Fibroblast of skin of left quadriceps (primary cell): Measurements from ENCODE around the gene PARD3B.

Source experiments
- DNase-seq, 2 experiments: peaks; one replicate each; pipeline ENCODE4 v3.0.0-alpha.2; 2013; ENCODE audit warnings: low read depth in 2 of 2

The PARD3B gene

DNA sequence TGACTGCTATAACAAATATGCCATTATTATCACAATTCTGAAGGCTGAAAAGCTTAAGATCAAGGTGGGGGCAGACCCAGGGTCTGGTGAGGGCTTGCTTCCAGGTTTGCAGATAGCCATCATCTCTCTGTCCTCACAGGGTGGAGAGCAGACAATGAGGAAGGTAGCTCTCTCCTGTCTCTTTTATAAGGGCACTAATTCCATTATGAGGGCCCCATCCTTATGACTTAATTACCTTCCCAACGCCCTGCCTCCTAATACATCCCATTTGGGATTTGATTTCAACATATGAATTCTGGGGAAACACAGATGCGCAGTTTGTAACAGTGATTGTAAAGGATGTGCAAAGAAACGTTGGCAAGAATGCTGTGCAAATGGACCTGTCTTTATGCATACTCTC, 44.8 kb downstream of the PARD3B start:
- DNase-seq: no peak

DNA sequence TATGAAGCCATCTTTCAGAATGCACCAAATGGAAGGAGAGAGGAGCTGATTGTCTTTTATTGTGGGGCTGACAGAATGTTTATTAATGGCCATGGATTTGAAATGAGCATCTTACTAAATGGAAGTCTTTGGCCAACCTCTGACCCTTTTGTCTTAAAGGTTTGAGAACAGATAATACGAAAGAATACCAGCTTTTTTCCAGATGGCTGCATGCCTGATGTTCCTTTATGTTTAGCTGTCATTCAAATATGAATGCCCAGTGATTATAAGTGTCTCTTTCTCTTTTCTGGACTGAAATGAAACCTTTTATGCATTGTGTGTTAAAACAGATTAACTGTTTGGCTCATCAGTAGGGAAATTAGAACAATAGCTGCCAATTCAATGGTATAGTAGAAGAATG, 46.0 kb downstream of the PARD3B start:
- no peak for DNase-seq

DNA sequence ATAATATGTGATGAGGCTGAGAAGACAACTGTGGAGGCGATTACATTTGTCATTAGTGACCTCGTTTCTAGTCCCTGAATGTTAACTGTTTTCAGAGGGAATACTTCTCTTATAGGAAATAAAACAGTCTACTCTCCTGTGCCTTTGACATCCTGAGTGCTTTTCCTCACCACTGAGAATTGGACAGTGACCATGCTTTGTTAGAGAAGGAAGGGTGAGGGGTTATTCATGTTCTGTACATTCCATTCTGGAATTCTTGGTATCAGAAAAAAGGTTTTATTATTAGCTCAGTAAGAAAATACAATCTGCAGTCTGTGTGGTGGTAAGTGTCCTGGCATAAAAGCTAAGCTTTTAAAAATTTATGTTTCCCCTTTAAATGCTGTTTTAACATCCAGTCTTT, 58.8 kb downstream of the PARD3B start:
- peak; percentile 3 to 6 for DNase-seq

DNA sequence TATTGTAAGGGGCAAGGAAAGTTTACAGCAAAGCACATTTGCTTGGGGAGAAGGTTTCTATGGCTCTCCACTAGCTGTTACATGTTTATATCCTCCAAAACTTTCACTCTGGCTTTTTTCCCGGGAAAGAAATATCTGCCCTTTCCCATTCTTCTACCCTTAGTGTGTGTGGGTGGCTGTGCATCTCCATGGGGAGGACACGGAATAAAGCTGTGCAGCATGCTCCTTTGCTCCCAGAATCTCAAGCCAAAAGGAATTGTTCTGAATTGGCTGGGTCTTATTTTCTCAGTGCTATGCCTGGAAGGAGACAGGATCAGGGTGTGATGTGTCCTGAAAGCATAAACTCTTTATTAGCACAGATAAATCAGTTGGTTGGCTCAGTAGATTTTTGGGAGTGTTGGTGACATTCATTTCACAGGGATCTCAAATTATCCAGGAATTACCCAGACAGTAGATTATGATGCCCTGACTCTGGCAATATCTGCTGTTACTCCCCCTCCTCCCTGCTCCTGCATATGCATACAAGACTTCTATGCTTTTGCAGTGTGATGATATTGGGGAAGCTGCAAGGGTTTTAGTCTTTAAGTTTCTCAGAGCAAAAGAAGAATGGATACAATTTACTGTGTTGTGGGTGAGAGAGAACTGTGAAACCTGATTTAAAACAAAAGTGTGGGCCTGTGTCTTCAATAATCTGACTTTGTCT, 63.1 kb downstream of the PARD3B start:
- peak in 1 of 2 experiments; percentile 10 for DNase-seq

DNA sequence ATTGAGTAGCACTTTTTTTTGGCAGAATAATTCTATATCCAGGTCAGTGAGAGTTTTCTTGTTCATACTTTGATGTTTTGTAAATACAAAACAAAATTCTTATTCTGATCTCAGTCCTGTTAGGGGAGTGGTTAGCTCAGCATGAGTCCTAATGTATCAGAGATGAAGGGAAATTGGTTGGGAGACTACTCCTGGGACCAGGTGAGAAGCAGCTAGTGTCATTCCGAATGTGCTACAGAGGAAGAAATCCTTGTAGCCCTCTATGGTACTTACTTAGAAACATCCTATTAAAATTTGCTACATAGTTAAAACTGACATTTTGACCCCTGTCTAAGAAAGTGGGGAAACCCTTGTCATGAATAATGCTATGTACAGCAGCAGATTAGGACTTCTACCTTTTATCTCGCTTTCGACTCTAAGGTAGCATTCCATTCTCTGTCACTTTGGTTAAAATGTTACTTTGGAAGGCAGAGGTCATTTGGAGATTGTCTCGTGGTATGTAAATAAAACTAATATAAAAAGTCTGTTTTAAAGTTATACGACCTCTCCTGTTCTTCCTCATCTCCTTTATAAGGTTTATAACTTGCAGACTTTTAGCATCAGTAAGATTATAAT, 65.8 kb downstream of the PARD3B start:
- no peak for DNase-seq

DNA sequence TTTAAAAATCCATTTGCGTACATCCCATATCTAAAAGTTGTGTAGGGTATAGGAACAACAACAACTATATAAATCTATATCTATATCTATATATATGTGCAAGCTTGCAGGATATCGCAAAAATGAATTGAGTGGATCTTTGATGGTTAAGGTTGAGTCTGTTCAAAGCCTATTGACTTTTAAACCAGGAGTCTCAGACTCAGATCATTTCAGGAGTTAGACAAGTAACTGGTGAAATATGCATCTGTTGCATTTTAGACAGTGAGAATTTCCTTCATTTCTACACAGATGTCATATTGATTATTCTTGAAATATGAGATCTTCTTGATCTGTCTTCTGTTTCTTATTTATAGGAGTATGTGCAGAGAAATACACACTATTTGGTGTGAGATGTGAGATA, 66.5 kb downstream of the PARD3B start:
- DNase-seq: no peak

DNA sequence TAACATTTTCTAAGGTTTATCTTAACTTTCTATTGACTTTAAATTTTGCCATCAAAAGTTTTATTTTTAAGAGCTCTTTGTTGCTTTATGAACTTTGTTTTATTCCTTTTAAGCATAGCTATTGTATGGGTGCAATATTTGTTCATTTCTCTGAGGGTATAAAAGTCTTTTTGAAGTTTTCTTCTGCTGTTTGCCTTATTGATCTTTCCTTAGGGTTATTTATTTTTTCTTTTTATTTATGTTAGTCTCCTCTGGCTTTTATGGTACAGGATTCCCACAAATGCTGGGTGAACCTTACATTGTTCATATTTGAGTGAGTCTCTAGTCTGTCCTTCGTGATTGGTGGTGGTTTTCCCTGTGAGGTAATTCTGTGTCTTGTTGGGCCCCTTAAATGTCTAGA, 68.4 kb downstream of the PARD3B start:
- no peak for DNase-seq

- no peak for DNase-seq
Observed at GRCh38 chr2:204615456-204615855, 70.2 kb downstream of the PARD3B start.

GRCh38 chr2:204625135-204625534, 79.9 kb downstream of the PARD3B start:
- DNase-seq: no peak

DNA sequence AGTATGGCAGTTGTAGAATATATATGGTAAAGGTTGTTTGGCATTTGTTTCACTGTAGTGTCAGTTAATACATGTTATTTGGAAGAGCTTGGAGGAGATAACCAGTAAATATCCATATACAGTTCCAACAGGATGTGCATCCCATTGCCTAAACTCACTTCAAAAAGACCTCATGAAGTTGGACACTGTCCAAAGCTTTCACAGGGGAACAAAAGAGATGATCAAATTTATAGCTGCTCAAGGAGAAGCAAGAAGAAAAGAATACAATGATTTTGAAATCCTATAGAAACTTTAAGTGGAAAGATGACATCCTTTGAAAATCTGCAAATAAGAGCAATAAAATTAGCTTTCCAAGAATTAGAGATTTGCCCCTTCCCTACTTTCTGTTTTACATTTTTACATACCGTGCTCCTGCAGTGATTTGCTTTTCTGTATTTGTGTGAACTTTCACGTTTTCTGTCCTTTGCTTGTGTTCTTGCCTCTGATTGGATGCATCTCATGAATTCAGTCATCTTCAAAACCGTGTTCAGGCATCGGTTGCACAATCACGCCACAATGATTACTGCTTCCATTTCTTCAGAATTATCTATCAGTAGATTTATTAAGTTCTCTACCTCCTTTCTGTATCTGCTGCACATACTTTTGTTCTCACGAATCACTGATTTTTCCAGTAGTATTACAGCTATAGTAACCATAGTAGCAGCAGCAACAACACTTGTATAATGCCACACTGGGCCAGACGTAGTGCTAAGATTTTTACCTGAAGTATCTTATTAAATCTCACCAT, 83.8 kb downstream of the PARD3B start:
- no peak for DNase-seq

DNA sequence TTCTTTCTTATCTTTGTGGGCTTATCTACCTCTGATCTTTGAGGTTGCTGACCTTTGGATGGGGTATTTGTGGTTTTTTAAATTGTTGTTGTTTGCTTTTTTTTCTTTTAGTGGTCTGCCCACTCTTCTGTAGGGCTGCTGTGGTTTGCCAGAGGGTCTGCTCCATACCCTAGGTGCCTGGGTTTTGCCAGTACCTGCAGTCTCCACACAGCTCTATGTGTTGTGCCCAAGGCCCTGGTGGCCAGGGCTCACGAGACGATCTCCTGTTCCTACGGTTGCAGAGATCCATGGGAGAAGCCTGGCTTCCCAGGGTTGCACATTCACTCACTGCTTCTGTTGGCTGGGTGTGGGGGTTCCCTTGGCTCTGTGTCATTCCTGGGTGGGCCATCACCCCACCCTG, 87.1 kb downstream of the PARD3B start:
- no peak for DNase-seq

DNA sequence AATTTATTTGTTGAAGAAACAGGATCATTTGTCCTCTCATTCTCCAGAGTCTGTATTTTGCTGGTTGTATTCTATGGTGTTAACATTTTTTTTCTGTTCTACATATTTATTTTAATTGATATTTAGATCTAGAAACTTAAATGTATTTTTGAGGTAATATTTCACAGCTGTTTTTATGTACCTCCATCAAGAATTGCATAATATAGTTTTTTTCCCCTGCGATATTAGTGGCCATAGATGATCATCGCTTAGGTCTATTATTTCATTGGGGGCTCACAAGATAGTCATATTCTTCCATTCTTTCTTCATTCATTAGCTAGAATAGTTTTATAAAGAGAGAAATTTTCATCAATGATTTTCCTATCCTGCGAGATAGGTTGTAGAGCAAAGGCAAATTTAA, 89.3 kb downstream of the PARD3B start:
- no peak for DNase-seq

GRCh38 chr2:204635478-204635877, 90.2 kb downstream of the PARD3B start:
- no peak for DNase-seq

GRCh38 chr2:204638471-204639194, 93.4 kb downstream of the PARD3B start:
- DNase-seq: no peak

- no peak for DNase-seq
Observed at GRCh38 chr2:204643326-204643725, 98.1 kb downstream of the PARD3B start.

DNA sequence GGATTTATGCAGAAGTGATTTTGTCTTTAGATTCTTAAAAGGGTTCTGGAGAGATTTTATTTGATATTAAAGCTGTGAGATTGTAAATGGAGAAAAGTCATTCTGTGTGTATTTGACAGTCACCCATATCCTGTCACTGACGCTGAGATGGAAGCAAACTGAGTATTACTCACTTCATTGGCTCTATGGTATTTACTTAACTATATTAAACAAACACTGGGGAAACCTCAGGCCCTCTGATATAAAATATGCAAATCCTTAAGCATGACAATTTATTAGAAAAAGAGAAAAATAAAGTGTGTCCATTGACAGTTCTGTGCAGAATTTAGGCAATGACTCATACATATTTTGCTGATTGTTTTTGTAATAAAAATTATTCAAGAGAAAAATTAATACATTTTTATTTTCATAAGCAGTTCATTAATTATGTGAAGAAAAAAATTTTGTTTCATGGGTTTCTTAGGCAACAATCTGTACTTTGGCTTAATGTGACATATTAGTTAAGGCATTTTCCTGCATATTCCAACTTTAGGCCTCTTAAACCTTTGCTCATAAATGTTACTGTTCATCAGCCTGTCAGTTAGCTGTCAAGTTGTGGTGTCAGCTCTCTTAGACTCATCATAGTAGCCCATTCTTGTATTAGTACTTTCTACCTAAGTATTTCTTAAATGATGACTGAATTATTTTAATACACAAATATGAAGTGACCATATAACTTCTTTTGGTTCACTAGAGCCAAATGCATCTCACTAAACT, 99.9 kb downstream of the PARD3B start:
- DNase-seq: no peak

DNA sequence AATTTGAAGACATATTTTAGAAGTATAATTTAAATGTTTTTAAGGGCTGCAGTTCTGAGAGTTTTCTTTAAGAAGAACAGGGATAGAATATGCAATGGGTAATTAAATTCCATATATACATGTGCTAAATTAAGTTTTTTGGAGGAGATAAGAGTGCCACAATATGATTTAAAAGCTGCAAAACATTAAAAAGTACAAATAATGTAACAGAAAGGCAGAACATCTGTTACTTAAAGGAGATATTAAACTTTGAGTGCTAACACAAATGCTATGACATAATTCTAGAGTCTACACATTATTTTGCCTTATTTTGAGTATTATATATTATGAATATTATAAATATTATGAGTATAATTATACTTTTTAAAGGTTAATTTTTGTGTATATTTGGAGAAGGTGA, 102.4 kb downstream of the PARD3B start:
- DNase-seq: no peak

DNA sequence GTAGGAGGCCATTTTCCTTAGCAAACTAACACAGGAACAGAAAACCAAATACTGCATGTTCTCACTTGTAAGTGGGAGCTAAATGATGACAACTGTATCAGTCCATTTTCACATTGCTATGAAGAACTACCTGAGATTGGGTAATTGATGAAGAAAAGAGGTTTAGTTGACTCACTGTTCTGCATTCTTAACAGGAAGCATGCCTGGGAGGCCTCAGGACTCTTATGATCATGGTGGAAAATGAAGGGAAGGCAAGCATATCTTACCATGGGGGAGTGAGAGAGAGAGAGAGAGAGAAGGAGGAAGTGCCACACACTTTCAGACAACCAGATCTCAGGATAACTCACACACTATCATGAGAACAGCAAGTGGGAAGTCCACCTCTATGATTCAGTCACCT, 105.3 kb downstream of the PARD3B start:
- no peak for DNase-seq

DNA sequence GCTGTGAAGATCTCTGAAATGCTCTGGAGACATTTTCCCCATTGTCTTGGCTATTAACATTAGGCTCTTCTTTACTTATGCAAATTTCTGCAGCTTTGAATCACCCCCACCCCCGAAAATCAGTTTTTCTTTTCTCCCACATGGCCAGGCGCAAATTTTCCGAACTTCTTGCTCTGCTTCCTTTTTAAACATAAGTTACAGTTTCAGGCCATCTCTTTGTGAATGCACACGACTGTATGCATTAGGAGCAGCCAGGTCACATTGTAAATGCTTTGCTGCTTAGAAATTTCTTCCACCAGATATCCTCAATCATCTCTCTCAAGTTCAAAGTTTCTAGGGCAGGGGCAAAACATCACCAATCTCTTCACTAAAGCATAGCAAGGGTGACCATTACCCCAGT, 106.8 kb downstream of the PARD3B start:
- no peak for DNase-seq

DNA sequence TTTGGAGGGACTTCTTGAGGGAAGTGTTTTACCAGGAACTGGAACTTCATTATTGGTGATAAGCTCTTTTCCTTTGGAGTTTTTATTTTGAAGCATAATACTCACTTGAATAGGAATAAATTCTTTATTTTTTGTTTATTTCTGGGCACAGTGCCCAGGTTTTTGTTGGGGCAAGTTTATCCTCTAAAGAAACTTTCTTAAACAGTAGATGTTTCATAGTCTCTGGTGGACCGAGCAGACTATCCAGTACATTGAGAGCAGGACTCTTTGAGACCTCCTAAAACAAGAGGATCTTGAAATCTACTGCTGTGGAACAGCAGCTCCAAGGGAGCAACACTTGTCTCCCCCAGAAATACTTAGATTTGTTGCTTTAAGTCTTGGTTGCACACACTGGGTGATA, 109.4 kb downstream of the PARD3B start:
- DNase-seq: no peak

GRCh38 chr2:204655101-204655500, 109.8 kb downstream of the PARD3B start:
- DNase-seq: peak; percentile 47 to 56

DNA sequence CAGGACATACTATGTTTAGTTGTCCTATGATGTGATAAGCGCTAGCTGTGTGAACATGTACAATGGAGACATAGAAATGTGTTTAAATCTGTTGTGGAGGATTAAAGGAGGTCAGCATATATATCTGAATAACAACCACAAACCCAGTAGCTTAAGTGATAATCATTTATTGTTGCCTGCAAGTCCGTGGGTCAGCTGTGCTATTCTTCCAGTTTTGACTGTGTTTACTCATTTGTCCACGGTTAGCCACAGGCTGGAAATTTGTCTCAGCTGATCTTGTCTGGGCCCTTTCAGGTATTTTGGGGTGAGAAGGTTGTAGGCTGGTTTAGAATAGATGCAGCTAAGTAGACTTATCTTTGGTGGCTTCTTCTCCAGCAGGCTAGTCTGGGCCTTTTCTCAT, 110.4 kb downstream of the PARD3B start:
- DNase-seq: no peak
